HG03520 (cell line): ENCODE data around the gene LRRC10B.

Experiments
- ATAC-seq: cut with Tn5 transposase; IDR thresholded peaks from one replicate; pipeline ENCODE4 v1.9.1; 2021; ENCODE audit warnings: mild to moderate bottlenecking, moderate library complexity; ENCODE audit not compliant: unreplicated experiment

Gene LRRC10B

GRCh38 chr11:61528114-61528513, 19.6 kb downstream of the LRRC10B start:
- ATAC-seq, result no peak

- ATAC-seq, result no peak
These were observed 21.1 kb downstream of the LRRC10B start for GRCh38 chr11:61529537-61530225.

- ATAC-seq, result no peak
These were observed 22.5 kb downstream of the LRRC10B start for GRCh38 chr11:61531044-61531443.

- ATAC-seq, result no peak
These were observed 23.8 kb downstream of the LRRC10B start for GRCh38 chr11:61532134-61533038.

DNA sequence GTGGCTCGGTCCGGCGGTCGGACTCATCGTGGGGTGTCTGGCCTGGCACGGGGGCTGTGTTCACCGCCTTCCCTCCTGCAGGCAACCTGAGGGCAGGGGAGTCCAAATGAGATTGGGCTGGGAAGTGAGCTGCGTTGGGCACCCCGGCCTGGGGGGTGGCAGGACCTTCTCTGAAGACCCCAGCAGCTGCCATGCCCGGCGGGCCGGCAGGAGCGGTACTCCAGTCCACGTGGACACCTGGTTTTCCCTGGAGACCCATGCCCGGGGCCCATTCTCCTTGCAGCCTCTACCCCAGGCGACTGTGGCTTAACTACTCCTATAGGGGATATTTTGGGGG, 24.5 kb downstream of the LRRC10B start:
- no peak for ATAC-seq

DNA sequence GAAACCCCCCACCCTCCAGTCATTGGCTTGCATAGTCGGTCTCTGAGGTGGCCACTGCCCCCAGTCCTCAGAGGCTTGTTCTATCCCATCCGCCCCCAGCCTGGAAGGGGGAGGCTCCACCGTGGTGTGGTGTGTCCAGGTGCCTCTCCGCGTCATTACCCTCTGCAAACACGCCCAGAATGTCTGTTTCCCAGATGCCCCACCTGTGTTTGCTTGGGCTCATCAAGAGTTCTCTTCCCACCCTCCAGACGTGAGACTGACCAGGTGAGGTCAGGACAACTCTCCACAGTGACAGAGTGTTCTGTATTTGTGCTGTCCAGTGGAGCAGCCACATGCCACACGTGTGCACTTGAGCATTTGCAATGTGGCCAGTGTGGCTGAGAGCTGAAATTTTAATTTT, 24.9 kb downstream of the LRRC10B start:
- ATAC-seq, result no peak

DNA sequence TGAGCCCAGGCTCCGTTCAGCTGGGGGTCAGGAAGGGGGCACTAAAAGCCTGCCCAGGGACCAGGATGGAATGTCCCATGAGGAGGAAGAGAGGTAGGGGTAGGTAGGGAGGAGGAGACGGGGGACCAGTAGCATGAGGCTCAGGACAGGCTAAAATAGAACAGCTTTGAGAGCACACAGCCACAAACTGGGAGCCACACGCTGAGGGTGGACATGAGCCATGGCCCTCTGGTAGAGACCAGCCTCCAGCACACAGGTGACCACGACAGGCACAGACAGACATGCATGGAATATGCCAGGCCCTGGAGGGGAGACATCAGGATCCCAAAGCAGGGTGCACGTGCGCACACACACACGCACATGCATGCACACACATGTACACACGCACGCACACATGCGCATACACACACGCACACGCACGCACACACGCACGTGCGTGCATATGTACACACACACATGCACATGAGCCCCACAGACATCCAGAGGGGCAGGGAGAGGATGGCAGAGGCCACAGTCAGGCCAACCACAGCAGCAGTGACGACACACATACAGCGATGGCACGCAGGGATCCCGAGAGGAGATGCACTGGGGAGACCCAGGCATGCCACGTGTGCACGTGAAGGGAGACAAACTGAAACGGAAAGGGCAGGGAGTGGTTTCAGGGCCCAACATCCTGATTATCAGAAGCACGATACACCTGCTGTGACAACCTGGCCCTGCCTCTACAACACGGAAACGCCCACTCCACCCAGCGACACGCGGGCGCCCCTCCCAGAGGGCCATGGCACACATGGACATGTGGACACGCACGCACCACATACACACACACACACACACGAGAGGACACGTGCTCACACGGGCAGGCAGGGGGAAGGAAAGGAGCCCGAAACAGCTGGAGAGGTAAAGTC, 25.7 kb downstream of the LRRC10B start:
- no peak for ATAC-seq

- no peak for ATAC-seq
These were observed 26.6 kb downstream of the LRRC10B start for GRCh38 chr11:61534933-61535839.

DNA sequence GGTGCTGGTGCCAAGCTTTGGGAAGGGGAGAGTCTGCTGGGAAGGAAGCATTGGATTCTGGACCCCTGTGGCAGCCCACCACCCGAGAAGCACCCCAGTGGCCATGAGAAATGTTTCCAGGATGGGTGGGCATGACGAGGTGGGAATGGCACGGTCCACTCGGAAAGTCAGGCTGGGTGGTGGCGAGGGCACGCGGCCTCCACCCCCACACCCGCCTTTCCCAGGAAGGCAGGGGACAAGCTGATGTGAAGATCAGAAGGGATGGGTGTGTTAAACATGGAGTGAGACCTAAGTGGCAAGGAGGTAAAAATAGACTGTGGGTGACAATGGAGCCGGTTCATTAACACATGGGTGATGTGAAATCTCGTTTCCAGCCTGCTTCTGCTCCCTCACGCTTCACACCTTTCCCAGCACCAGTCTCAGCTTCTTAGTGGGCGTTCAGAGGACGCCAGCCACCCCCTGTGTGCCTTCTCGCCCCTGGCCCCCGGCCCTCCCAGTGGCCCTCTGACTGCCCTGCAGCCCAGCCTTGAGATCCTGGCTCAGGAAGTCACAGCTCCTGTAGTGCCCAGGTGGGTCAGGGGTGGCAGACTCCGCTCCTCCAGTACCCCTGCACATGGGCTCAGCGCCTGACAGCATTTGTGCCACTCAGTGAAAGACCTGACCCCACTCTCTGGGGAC, 27.6 kb downstream of the LRRC10B start:
- ATAC-seq, result no peak

GRCh38 chr11:61536676-61537270, 28.2 kb downstream of the LRRC10B start:
- no peak for ATAC-seq

- no peak for ATAC-seq
These were observed 28.8 kb downstream of the LRRC10B start for GRCh38 chr11:61537326-61537725.

- no peak for ATAC-seq
These were observed 30.1 kb downstream of the LRRC10B start for GRCh38 chr11:61538636-61538961.

DNA sequence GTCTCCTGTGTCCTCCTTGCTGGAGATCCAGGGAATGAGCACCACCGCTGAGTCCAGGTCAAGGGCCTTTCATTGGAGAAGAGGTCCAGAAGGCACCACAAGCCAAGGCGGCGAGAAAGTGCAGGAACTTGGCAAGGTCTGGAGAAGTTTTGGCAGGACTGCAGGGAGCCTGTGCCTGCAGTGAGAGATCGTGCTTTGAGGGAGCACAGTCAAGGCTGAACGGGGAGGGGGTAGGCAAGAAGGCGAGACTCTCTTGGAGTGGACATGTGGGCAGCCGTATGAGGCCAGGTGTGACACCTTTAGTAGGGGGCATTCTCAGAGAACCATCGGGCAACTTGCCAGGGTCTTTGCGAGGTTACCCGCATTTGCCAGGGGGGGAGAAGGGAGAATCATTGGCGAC, 30.5 kb downstream of the LRRC10B start:
- no peak for ATAC-seq

DNA sequence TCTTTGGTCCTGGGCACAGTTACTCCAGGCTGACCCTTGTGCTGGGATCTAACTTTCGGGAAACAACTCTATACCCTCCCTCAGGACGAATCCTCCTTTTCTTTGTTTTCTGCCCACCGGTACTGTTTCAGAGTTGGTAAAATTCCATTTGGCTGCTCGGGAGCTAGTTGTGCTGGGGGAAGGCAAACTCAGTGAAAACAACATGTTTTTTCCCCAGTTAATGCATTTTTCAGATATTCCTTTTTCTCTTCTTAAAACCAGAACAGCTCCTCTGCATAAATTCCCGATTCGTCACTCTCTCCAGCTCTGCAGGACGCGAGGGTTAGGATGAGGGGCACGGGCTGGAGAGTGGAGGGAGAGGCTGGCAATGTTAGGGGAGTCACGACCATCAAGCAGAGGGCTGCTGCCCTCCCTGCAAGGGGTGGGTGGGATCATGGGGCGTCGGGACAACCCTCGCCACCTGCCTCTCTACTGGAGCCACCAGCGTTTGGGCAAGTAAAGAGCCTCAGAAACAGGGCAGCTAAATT, 31.3 kb downstream of the LRRC10B start:
- ATAC-seq, result no peak

- ATAC-seq, result no peak
These were observed 32.0 kb downstream of the LRRC10B start for GRCh38 chr11:61540528-61540927.

- no peak for ATAC-seq
These were observed 33.0 kb downstream of the LRRC10B start for GRCh38 chr11:61541598-61541997.

GRCh38 chr11:61542024-61542461, 33.5 kb downstream of the LRRC10B start:
- ATAC-seq, result no peak

GRCh38 chr11:61542705-61543104, 34.2 kb downstream of the LRRC10B start:
- no peak for ATAC-seq
